ENCODE results near the gene OR6B3. TPM values are rescaled to one million over a fixed set of nuclear protein-coding genes. Genes with fewer than 3 reads are reported as not detected.

The OR6B3 gene
- polyA plus RNA-seq, 1 experiment = not detected

GRCh38 chr2:240086563-240086962 is 33.2 kb upstream of the OR6B3 start:
- Histone ChIP-seq H3K4me3 (ENCODE audit: low read depth, low read length) (no peak overlapping the region), H3K36me3 (ENCODE audit: control insufficient read depth, insufficient read depth, low read length) (no peaks in the 10 kb centered on the region), H3K27me3 (ENCODE audit: control insufficient read depth, insufficient read depth, low read length) (no peaks in the 10 kb centered on the region)
- ChIA-PET POLR2A (no interaction called here), CTCF (no interaction called here)
- no peak for TF ChIP-seq CTCF (IDR thresholded peaks at IDR 0.05; ENCODE audit: insufficient read depth, low read depth, low read length)
- DNase-seq (ENCODE audit: low read depth) = no peak

- CTCF ChIA-PET = interaction anchor here (1.2 kb wide), 1 partner anchor 17 kb away, joined by 3 read pairs; no protein-coding TSS in a partner anchor
- POLR2A ChIA-PET = no interaction called here
- DNase-seq (ENCODE audit: low read depth) = no peak
These were observed 25.3 kb upstream of the OR6B3 start for GRCh38 chr2:240078631-240079030.

GRCh38 chr2:240077442-240077841 is 24.1 kb upstream of the OR6B3 start:
- no peaks in the 10 kb centered on the region for H3K36me3 ChIP-seq (ENCODE audit: control insufficient read depth, insufficient read depth, low read length)
- H3K4me3 ChIP-seq (ENCODE audit: low read depth, low read length) = no peak overlapping the region
- TF ChIP-seq CTCF (IDR thresholded peaks at IDR 0.05; ENCODE audit: insufficient read depth, low read depth, low read length) = no peak
- CTCF ChIA-PET = no interaction called here
- DNase-seq (ENCODE audit: low read depth) = no peak
- H3K27me3 ChIP-seq (ENCODE audit: control insufficient read depth, insufficient read depth, low read length) = no peaks in the 10 kb centered on the region
- POLR2A ChIA-PET = no interaction called here

More at GRCh38 chr2:240078631-240079030, 25.3 kb upstream of the OR6B3 start:
- no peak overlapping the region for H3K4me3 ChIP-seq (ENCODE audit: low read depth, low read length)
- no peaks in the 10 kb centered on the region for H3K36me3 ChIP-seq (ENCODE audit: control insufficient read depth, insufficient read depth, low read length)
- no peak for TF ChIP-seq CTCF (IDR thresholded peaks at IDR 0.05; ENCODE audit: insufficient read depth, low read depth, low read length)
- H3K27me3 ChIP-seq (ENCODE audit: control insufficient read depth, insufficient read depth, low read length) = no peaks in the 10 kb centered on the region

GRCh38 chr2:240074545-240074944 is 21.2 kb upstream of the OR6B3 start:
- POLR2A ChIA-PET = no interaction called here
- no peaks in the 10 kb centered on the region for H3K36me3 ChIP-seq (ENCODE audit: control insufficient read depth, insufficient read depth, low read length)
- CTCF ChIA-PET = interaction anchor here (1.5 kb wide), 1 partner anchor 19 kb away, joined by 4 read pairs; no protein-coding TSS in a partner anchor
- H3K27me3 ChIP-seq (ENCODE audit: control insufficient read depth, insufficient read depth, low read length) = no peaks in the 10 kb centered on the region; the same call in 1 of the 2 replicates
- no peak overlapping the region for H3K4me3 ChIP-seq (ENCODE audit: low read depth, low read length)
- no peak for TF ChIP-seq CTCF (IDR thresholded peaks at IDR 0.05; ENCODE audit: insufficient read depth, low read depth, low read length)
- DNase-seq (ENCODE audit: low read depth) = no peak

GRCh38 chr2:240070907-240071306 is 17.6 kb upstream of the OR6B3 start:
- Histone ChIP-seq H3K27me3 (ENCODE audit: control insufficient read depth, insufficient read depth, low read length) (peaks cover 3% of the 10 kb centered on the region), H3K4me3 (ENCODE audit: low read depth, low read length) (no peak overlapping the region), H3K36me3 (ENCODE audit: control insufficient read depth, insufficient read depth, low read length) (no peaks in the 10 kb centered on the region)
- POLR2A ChIA-PET = no interaction called here
- no peak for DNase-seq (ENCODE audit: low read depth)
- TF ChIP-seq CTCF (IDR thresholded peaks at IDR 0.05; ENCODE audit: insufficient read depth, low read depth, low read length) = no peak
- CTCF ChIA-PET = interaction anchor here (1.7 to 2.0 kb wide), 2 partner anchors 10 to 73 kb away, joined by 6 read pairs; no protein-coding TSS in a partner anchor
